Hepatocyte (in vitro differentiated cells): ENCODE results near the gene THY1. TPM values are rescaled to one million over a fixed set of nuclear protein-coding genes. Genes with fewer than 3 reads are reported as not detected.
"Not testable (repeated sequence)": the region's sequence is repeated elsewhere in the genome, so short reads cannot be mapped to it uniquely, and the experiment has no call there.

Source experiments
- DNase-seq: peaks from one replicate; pipeline ENCODE4 v3.0.0-alpha.2; 2016; ENCODE audit warnings: low spot score
- H2AFZ ChIP-seq: fragments of 200-600 bp; sonication (generic); 2 replicates; pipeline ENCODE4 v1.6.0; 2016; ENCODE audit warnings: antibody characterized with exemption, mild to moderate bottlenecking
- H3K27ac ChIP-seq: fragments of 200-600 bp; sonication (generic); 2 replicates; pipeline ENCODE4 v1.5.1; 2016; ENCODE audit warnings: mild to moderate bottlenecking
- H3K27me3 ChIP-seq: fragments of 200-600 bp; sonication (generic); 2 replicates; pipeline ENCODE4 v1.6.1; 2016
- H3K36me3 ChIP-seq: fragments of 200-600 bp; sonication (generic); replicated peaks from 2 replicates; pipeline ENCODE4 v1.5.1; 2016; ENCODE audit warnings: low read depth; ENCODE audit not compliant: insufficient read depth
- H3K4me1 ChIP-seq: fragments of 200-600 bp; sonication (generic); 2 replicates; pipeline ENCODE4 v1.5.1; 2016; ENCODE audit warnings: mild to moderate bottlenecking, moderate library complexity; ENCODE audit not compliant: insufficient read depth
- H3K4me2 ChIP-seq: fragments of 200-600 bp; sonication (generic); 2 replicates; pipeline ENCODE4 v1.6.0; 2016
- H3K4me3 ChIP-seq: fragments of 200-600 bp; sonication (generic); 2 replicates; pipeline ENCODE4 v1.5.1; 2016; ENCODE audit warnings: mild to moderate bottlenecking
- H3K79me2 ChIP-seq: fragments of 200-600 bp; sonication (generic); 2 replicates; pipeline ENCODE4 v1.6.0; 2017; ENCODE audit warnings: mild to moderate bottlenecking
- H3K9me2 ChIP-seq: fragments of 200-600 bp; sonication (generic); replicated peaks from 2 replicates; pipeline ENCODE4 v1.6.0; 2017; ENCODE audit warnings: mild to moderate bottlenecking; ENCODE audit not compliant: insufficient read depth
- H3K9me3 ChIP-seq: fragments of 200-600 bp; sonication (generic); 2 replicates; pipeline ENCODE4 v1.5.1; 2016; ENCODE audit warnings: low read depth, mild to moderate bottlenecking
- H4K20me1 ChIP-seq: fragments of 200-600 bp; sonication (generic); 2 replicates; pipeline ENCODE4 v1.6.0; 2016; ENCODE audit warnings: mild to moderate bottlenecking; ENCODE audit not compliant: insufficient read depth, poor library complexity, severe bottlenecking
- EZH2 ChIP-seq: fragments of 200-600 bp; sonication (generic); IDR thresholded peaks from 2 replicates; pipeline ENCODE4 v1.6.1; 2016; ENCODE audit warnings: antibody characterized with exemption, mild to moderate bottlenecking, borderline replicate concordance
- EZH2phosphoT487 ChIP-seq: fragments of 200-600 bp; sonication (generic); IDR thresholded peaks from one replicate; pipeline ENCODE4 v1.6.1; 2018; ENCODE audit warnings: antibody characterized with exemption, mild to moderate bottlenecking, low read depth, moderate library complexity; ENCODE audit not compliant: unreplicated experiment, severe bottlenecking
- WGBS: methylation state at CpG from one replicate; pipeline ENCODE4 v1.1.6; 2016; ENCODE audit warnings: low lambda C conversion rate; ENCODE audit errors: missing lambda C conversion rate; 5-methylcytosine and 5-hydroxymethylcytosine counted together
- polyA plus RNA-seq: library from polyadenylated mRNA; unstranded; fragments of >200 nt; fragmentation: Nextera tagmentation; extraction: Ambion mirVana; gene quantifications from 2 replicates; pipeline ENCODE4 v1.2.1, GENCODE V29; 2016
- total RNA-seq: library from RNA; depleted of rRNA; stranded (reverse); fragments of >200 nt; gene quantifications from 2 replicates; pipeline ENCODE4 v1.2.3, GENCODE V29; 2014
- TF ChIP-seq, protein P1 (sequence below): fragments of 200-600 bp; sonication (generic); IDR thresholded peaks from 2 replicates; pipeline ENCODE4 v1.5.1; 2016; ENCODE audit warnings: antibody characterized with exemption, mild to moderate bottlenecking; ENCODE audit not compliant: poor library complexity

Gene THY1
- total and polyA plus RNA-seq, 2 experiments from 2014 or later: 52.1 to 156 TPM

DNA sequence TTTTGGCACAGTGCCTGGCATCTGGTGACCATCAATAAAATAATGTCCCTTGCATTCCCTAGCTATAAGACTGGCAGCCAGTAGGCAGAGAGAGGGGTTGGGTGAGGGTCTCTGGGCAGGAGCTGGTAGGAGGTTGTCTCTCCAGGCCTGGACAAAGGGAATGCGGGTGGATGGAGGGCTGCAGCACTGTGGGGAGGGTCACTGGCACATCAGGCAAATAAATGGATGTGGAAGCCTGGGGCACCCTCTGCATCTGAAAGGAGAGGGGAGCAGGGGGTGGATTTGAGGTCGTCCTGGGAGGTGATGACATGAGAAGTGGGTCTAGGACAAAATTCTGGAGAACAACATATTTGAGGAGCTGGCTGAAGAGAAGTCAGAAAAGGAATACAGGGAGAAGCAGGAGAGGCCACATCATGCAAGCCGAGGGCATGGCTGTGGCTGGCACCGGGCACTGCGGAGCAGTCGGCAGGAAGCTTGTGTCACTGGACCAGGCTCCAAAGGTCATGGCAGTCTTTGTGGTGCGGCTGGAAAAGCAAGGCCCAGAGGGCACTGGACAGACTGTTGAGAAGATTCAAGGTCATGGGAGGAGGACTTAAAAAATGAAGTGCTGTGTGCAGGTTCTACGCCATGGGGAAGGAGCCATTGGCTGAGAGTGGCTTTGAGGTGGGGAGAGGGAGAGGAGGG is 36.5 kb upstream of the THY1 start:
- Histone ChIP-seq H3K4me1 (peaks cover 14% of the 10 kb centered on the region), H2AFZ (no peak overlapping the region), H3K79me2 (no peaks in the 10 kb centered on the region), H3K9me2 (no peaks in the 10 kb centered on the region), H3K27me3 (no peaks in the 10 kb centered on the region), H3K4me2 (no peak overlapping the region), H3K36me3 (no peaks in the 10 kb centered on the region), H3K4me3 (no peak overlapping the region), H4K20me1 (no peaks in the 10 kb centered on the region), H3K9me3 (no peaks in the 10 kb centered on the region), H3K27ac (no peak overlapping the region)
- DNase-seq: no peak
- 91% methylated on average over 8 of the region's 8 CpGs for WGBS
- no peak for TF ChIP-seq EZH2
- TF ChIP-seq, protein P1, sequence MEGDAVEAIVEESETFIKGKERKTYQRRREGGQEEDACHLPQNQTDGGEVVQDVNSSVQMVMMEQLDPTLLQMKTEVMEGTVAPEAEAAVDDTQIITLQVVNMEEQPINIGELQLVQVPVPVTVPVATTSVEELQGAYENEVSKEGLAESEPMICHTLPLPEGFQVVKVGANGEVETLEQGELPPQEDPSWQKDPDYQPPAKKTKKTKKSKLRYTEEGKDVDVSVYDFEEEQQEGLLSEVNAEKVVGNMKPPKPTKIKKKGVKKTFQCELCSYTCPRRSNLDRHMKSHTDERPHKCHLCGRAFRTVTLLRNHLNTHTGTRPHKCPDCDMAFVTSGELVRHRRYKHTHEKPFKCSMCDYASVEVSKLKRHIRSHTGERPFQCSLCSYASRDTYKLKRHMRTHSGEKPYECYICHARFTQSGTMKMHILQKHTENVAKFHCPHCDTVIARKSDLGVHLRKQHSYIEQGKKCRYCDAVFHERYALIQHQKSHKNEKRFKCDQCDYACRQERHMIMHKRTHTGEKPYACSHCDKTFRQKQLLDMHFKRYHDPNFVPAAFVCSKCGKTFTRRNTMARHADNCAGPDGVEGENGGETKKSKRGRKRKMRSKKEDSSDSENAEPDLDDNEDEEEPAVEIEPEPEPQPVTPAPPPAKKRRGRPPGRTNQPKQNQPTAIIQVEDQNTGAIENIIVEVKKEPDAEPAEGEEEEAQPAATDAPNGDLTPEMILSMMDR: no peak
- TF ChIP-seq EZH2phosphoT487: no peak

DNA sequence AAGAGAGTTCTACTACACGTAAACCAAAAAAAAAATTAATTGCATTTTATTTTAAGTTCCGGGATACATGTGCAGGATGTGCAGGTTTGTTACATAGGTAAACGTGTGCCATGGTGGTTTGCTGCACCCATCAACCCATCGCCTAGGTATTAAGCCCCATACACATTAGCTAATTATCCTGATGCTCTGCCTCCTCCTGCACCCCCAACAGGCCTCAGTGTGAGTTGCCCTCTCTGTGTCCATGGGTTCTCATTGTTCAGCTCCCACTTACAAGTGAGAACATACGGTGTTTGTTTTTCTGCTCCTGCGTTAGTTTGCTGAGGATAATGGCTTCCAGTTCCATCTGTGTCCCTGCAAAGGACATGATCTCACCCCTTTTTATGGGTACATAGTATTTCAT is 32.7 kb upstream of the THY1 start:
- WGBS: 81% methylated on average over 6 of the region's 6 CpGs
- not testable (repeated sequence) for H3K4me2 ChIP-seq, H4K20me1 ChIP-seq

DNA sequence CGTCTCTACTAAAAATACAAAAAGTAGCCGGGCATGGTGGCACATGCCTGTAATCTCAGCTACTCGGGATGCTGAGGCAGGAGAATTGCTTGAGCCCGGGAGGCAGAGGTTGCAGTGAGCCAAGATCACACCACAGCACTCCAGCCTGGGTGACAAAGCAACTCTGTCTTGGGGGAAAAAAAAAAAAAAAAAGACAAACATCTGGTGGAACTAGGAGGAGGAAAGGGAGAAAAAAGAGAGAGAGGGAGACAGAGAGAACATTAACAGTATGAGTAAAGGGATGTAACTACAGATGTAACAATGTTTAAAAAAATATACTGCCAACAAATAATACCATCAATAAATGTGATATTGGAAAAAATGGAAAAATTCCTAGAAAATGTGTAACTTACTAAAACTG is 32.3 kb upstream of the THY1 start:
- H3K79me2 ChIP-seq, H3K27me3 ChIP-seq, H3K9me2 ChIP-seq, H3K9me3 ChIP-seq, H3K4me2 ChIP-seq, H3K4me3 ChIP-seq, DNase-seq, H3K27ac ChIP-seq, H2AFZ ChIP-seq, H4K20me1 ChIP-seq, H3K36me3 ChIP-seq, H3K4me1 ChIP-seq: not testable (repeated sequence)
- WGBS: 81% methylated on average over 4 of the region's 4 CpGs

More for the DNA sequence above, 32.7 kb upstream of the THY1 start:
- not testable (repeated sequence) for H3K9me3 ChIP-seq, H3K27me3 ChIP-seq, H3K4me3 ChIP-seq, DNase-seq, H3K36me3 ChIP-seq, H3K9me2 ChIP-seq, H3K4me1 ChIP-seq, H3K79me2 ChIP-seq, H2AFZ ChIP-seq, H3K27ac ChIP-seq

DNA sequence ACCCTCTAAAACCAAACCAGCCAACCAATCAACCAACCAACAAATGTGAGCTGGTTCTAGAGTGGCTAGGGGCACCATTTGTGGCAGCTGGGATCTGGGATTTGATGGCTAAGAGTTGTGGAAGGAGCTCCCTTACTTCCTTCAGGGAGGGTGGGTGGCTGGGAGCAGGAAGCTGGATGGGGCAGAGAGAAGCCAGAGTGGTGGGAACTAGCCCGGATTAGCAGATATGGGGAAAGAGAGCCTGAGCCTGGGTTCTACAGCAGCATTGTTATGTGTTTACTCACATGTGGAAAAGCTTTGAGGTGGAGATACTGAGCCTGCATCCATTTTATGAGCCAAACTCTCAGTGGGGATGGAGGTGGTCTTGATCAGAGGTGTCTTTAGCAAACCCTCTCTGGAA is 30.9 kb upstream of the THY1 start:
- Histone ChIP-seq H3K4me1 (no peaks in the 10 kb centered on the region), H2AFZ (no peak overlapping the region)

More for the DNA sequence above, 30.9 kb upstream of the THY1 start:
- no peaks in the 10 kb centered on the region for H3K27me3 ChIP-seq
- TF ChIP-seq EZH2 (no peak), EZH2phosphoT487 (no peak)
- TF ChIP-seq, protein P1: no peak
- no peaks in the 10 kb centered on the region for H3K9me2 ChIP-seq
- H3K79me2 ChIP-seq: no peaks in the 10 kb centered on the region
- no peak overlapping the region for H3K4me2 ChIP-seq
- no peaks in the 10 kb centered on the region for H3K36me3 ChIP-seq
- DNase-seq: no peak
- no peak overlapping the region for H3K27ac ChIP-seq
- no peak overlapping the region for H3K4me3 ChIP-seq
- H4K20me1 ChIP-seq: no peaks in the 10 kb centered on the region
- no peaks in the 10 kb centered on the region for H3K9me3 ChIP-seq
- 85% methylated on average over 1 of the region's 1 CpG for WGBS
